Measurements from ENCODE around the gene DNAAF1. TPM values are rescaled to one million over a fixed set of nuclear protein-coding genes. Genes with fewer than 3 reads are reported as not detected.
"Not testable (repeated sequence)": the region's sequence is repeated elsewhere in the genome, so short reads cannot be mapped to it uniquely, and the experiment has no call there.

DNAAF1 gene
- total RNA-seq, 1 donor from 2014 or later: 0.18 TPM

GRCh38 chr16:84116720-84117493, 28.2 kb upstream of the DNAAF1 start, which contains the start of gene MBTPS1:
TSS of gene MBTPS1 (minus strand) at chr16:84116942. CDS start at chr16:84101783, 15,159 bp downstream.
- Mint-ChIP-seq H3K36me3 (ENCODE audit: low read depth, unreplicated experiment) (peaks cover 8% of the 10 kb centered on the region), H3K4me1 (ENCODE audit: unreplicated experiment) (peaks cover 16% of the 10 kb centered on the region), H3K27ac (ENCODE audit: unreplicated experiment) (peak within 1 kb of the TSS; percentile 96), H3K27me3 (ENCODE audit: unreplicated experiment) (peaks cover 7% of the 10 kb centered on the region), H3K4me3 (ENCODE audit: unreplicated experiment) (peak within 1 kb of the TSS; percentile 98), H3K9me3 (ENCODE audit: unreplicated experiment) (no peaks in the 10 kb centered on the region)
- DNase-seq (ENCODE audit: low spot score): peak; percentile 99
- no peak for TF ChIP-seq CTCF (IDR thresholded peaks at IDR 0.05; ENCODE audit: unreplicated experiment)

GRCh38 chr16:84117494-84117843, 27.6 kb upstream of the DNAAF1 start:
- Mint-ChIP-seq H3K27ac (ENCODE audit: unreplicated experiment) (peak overlapping the region; percentile 78), H3K27me3 (ENCODE audit: unreplicated experiment) (peaks cover 7% of the 10 kb centered on the region), H3K36me3 (ENCODE audit: low read depth, unreplicated experiment) (peaks cover 8% of the 10 kb centered on the region), H3K9me3 (ENCODE audit: unreplicated experiment) (no peaks in the 10 kb centered on the region), H3K4me1 (ENCODE audit: unreplicated experiment) (peaks cover 16% of the 10 kb centered on the region), H3K4me3 (ENCODE audit: unreplicated experiment) (peak overlapping the region; percentile 92)
- DNase-seq (ENCODE audit: low spot score): no peak
- TF ChIP-seq CTCF (IDR thresholded peaks at IDR 0.05; ENCODE audit: unreplicated experiment): no peak

- H3K27ac Mint-ChIP-seq (ENCODE audit: unreplicated experiment); H3K9me3 Mint-ChIP-seq (ENCODE audit: unreplicated experiment); DNase-seq (ENCODE audit: low spot score): not testable (repeated sequence)
These were observed 26.8 kb upstream of the DNAAF1 start for GRCh38 chr16:84118315-84118714.

GRCh38 chr16:84119368-84119767, 25.7 kb upstream of the DNAAF1 start:
- Mint-ChIP-seq H3K36me3 (ENCODE audit: low read depth, unreplicated experiment) (peaks cover 8% of the 10 kb centered on the region), H3K4me3 (ENCODE audit: unreplicated experiment) (no peak overlapping the region), H3K27me3 (ENCODE audit: unreplicated experiment) (peaks cover 7% of the 10 kb centered on the region), H3K4me1 (ENCODE audit: unreplicated experiment) (peaks cover 16% of the 10 kb centered on the region), H3K9me3 (ENCODE audit: unreplicated experiment) (no peaks in the 10 kb centered on the region), H3K27ac (ENCODE audit: unreplicated experiment) (no peak overlapping the region)
- DNase-seq (ENCODE audit: low spot score): no peak
- no peak for TF ChIP-seq CTCF (IDR thresholded peaks at IDR 0.05; ENCODE audit: unreplicated experiment)

More at GRCh38 chr16:84118315-84118714, 26.8 kb upstream of the DNAAF1 start:
- H3K27me3 Mint-ChIP-seq (ENCODE audit: unreplicated experiment); H3K36me3 Mint-ChIP-seq (ENCODE audit: low read depth, unreplicated experiment): not testable (repeated sequence)
- H3K4me3 Mint-ChIP-seq (ENCODE audit: unreplicated experiment): peak overlapping the region; percentile 67
- H3K4me1 Mint-ChIP-seq (ENCODE audit: unreplicated experiment): peaks cover 16% of the 10 kb centered on the region

GRCh38 chr16:84120023-84120422, 25.1 kb upstream of the DNAAF1 start:
- TF ChIP-seq CTCF (IDR thresholded peaks at IDR 0.05; ENCODE audit: unreplicated experiment): no peak
- peaks cover 8% of the 10 kb centered on the region for H3K36me3 Mint-ChIP-seq (ENCODE audit: low read depth, unreplicated experiment)
- no peaks in the 10 kb centered on the region for H3K9me3 Mint-ChIP-seq (ENCODE audit: unreplicated experiment)
- DNase-seq (ENCODE audit: low spot score): no peak
- H3K4me3 Mint-ChIP-seq (ENCODE audit: unreplicated experiment): no peak overlapping the region
- H3K4me1 Mint-ChIP-seq (ENCODE audit: unreplicated experiment): peaks cover 16% of the 10 kb centered on the region
- no peak overlapping the region for H3K27ac Mint-ChIP-seq (ENCODE audit: unreplicated experiment)
- H3K27me3 Mint-ChIP-seq (ENCODE audit: unreplicated experiment): peaks cover 7% of the 10 kb centered on the region

Data from endothelial cell (in vitro differentiated cells).